ENCODE measurements around the gene PLCD1. TPM values are rescaled to one million over a fixed set of nuclear protein-coding genes. Genes with fewer than 3 reads are reported as not detected.

Gene PLCD1
- total and polyA plus RNA-seq, 2 of the 8 experiments (the other 6 are each of a cell fraction or from before 2014, with no cell fraction given) = 15.3 to 19.2 TPM

DNA sequence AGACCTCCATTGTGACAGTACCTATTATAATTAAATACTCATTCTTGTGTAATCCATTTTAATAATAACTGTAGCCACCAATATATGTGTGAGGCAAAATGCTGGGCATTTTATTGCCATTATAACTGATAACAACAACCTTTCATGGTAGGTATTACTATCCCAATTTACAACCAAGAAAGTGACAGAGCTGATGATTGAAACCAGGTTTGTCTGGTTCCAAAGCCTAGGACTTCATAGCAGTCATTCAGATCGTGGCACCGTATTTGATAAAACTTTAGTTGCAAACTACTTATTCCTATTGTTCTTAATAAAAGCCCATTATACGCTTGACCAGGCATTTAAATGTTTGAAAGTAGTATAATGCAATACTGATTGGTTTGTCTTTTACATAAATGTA lies 65.3 kb downstream of the PLCD1 start:
- H3K9ac ChIP-seq (replicated peaks in 1 of 4; ENCODE audit: extremely low read depth in 1 of 4, low read depth in 3 of 4, low read length in 3 of 4) = no peak overlapping the region
- peaks cover 0 to 2% of the 10 kb centered on the region in 2 experiments for H4K20me1 ChIP-seq (replicated peaks in 1 of 2; ENCODE audit: control insufficient read depth in 1 of 2, insufficient read depth in 2 of 2, low read length in 2 of 2)
- POLR2A ChIA-PET (ENCODE audit: partially characterized antibody) = interaction anchor here (0.6 to 1.4 kb wide), 3 partner anchors 8 to 384 kb away, joined by 3 read pairs; no protein-coding TSS in a partner anchor
- no peak overlapping the region for H2BK20ac ChIP-seq (ENCODE audit: low read length)
- no peak overlapping the region for H4K5ac ChIP-seq (ENCODE audit: insufficient read length, low read depth, low read length)
- H3K79me1 ChIP-seq (ENCODE audit: low read depth, low read length) = no peaks in the 10 kb centered on the region
- H2AFZ ChIP-seq (ENCODE audit: low read length) = no peak overlapping the region
- H4K91ac ChIP-seq (replicated peaks; ENCODE audit: insufficient read length, low read length) = no peak overlapping the region
- H2AK5ac ChIP-seq (ENCODE audit: low read depth, low read length) = no peak overlapping the region
- H3K23me2 ChIP-seq (ENCODE audit: low read depth, low read length) = no peaks in the 10 kb centered on the region
- CTCF ChIA-PET (ENCODE audit: partially characterized antibody) = interaction anchor here (0.6 to 7.2 kb wide), 7 partner anchors 11 to 242 kb away, joined by 3 to 60 read pairs (median 3); no protein-coding TSS in a partner anchor
- no peak overlapping the region for H2BK5ac ChIP-seq (ENCODE audit: low read depth, low read length)
- no peak overlapping the region for H2BK12ac ChIP-seq (ENCODE audit: low read depth, low read length)
- H3K4me1 ChIP-seq (replicated peaks in 1 of 4; ENCODE audit: control insufficient read depth in 3 of 4, insufficient read depth in 4 of 4, low read length in 3 of 4) = peaks cover 0 to 14% (median 11%) of the 10 kb centered on the region in 4 experiments; a peak in 2 of 7 replicates
- H3K4ac ChIP-seq (replicated peaks; ENCODE audit: insufficient read length, low read depth, low read length) = no peak overlapping the region
- H2BK15ac ChIP-seq (ENCODE audit: low read length) = no peak overlapping the region
- H3K27ac ChIP-seq (ENCODE audit: low read depth, low read length) = no peak overlapping the region
- no peak overlapping the region for H4K8ac ChIP-seq (ENCODE audit: extremely low read depth, insufficient read depth, low read length)
- H3K4me3 ChIP-seq (ENCODE audit: extremely low read depth in 1 of 4, insufficient read depth in 2 of 4, low read depth in 3 of 4, low read length in 4 of 4) = no peak overlapping the region
- DNase-seq (ENCODE audit: low read depth in 1 of 2, low spot score in 2 of 2) (no peak), FAIRE-seq (no peak)
- H3K4me2 ChIP-seq (ENCODE audit: insufficient read depth in 1 of 2, low read depth in 2 of 2, low read length in 2 of 2) = no peak overlapping the region
- no peak overlapping the region for H3K23ac ChIP-seq (ENCODE audit: insufficient read length)
- H3K36me3 ChIP-seq (ENCODE audit: control insufficient read depth in 2 of 4, insufficient read depth in 4 of 4, low read length in 3 of 4) = no peaks in the 10 kb centered on the region; a peak in 1 of 8 replicates
- no peaks in the 10 kb centered on the region for H3K9me3 ChIP-seq (ENCODE audit: insufficient read depth in 2 of 2, low read depth in 1 of 2, low read length in 1 of 2)
- no peak overlapping the region for H3K56ac ChIP-seq (replicated peaks; ENCODE audit: insufficient read length, low read depth, low read length)
- 91% methylated on average over 3 of the region's 3 CpGs; no CpG with 5 or more reads in 1 of the 2 experiments for WGBS, 2 experiments (ENCODE audit: extremely low coverage in 1 of 2, insufficient coverage in 1 of 2, insufficient read length in 1 of 2, insufficient replicate concordance in 2 of 2, low coverage in 1 of 2, low lambda C conversion rate in 2 of 2, missing lambda C conversion rate in 1 of 2)
- no peak overlapping the region for H3K14ac ChIP-seq (ENCODE audit: insufficient read length)
- H3K27me3 ChIP-seq (replicated peaks in 1 of 4; ENCODE audit: control insufficient read depth in 3 of 4, extremely low read depth in 1 of 4, insufficient read depth in 3 of 4, low read length in 3 of 4) = no peaks in the 10 kb centered on the region
- no peak overlapping the region for H2BK120ac ChIP-seq (replicated peaks; ENCODE audit: low read depth, low read length)
- H3K79me2 ChIP-seq (ENCODE audit: control insufficient read depth in 1 of 2, insufficient read depth in 2 of 2, low read length in 2 of 2) = no peaks in the 10 kb centered on the region
- H3K18ac ChIP-seq (ENCODE audit: extremely low read depth, low read length) = no peak overlapping the region
- TF ChIP-seq HDAC2 (IDR thresholded peaks at IDR 0.05; ENCODE audit: borderline replicate concordance in 1 of 2, low read depth in 2 of 2, low read length in 2 of 2) (no peak), RBBP5 (IDR thresholded peaks at IDR 0.05; ENCODE audit: borderline replicate concordance, low read depth, low read length) (no peak), SIN3A (conservative IDR thresholded peaks at IDR 0.05 in 1 of 2, IDR thresholded peaks at IDR 0.05 in 1 of 2; ENCODE audit: low read depth in 1 of 2, low read length in 2 of 2) (no peak), TAF7 (optimal IDR thresholded peaks at IDR 0.05; ENCODE audit: borderline replicate concordance, low read depth, low read length) (no peak), ASH2L (IDR thresholded peaks at IDR 0.05; ENCODE audit: low read length) (no peak), SIRT6 (IDR thresholded peaks at IDR 0.05; ENCODE audit: low read length) (no peak), TBP (IDR thresholded peaks at IDR 0.05; ENCODE audit: low read depth, low read length) (no peak), KDM4A (IDR thresholded peaks at IDR 0.05; ENCODE audit: low read depth, low read length, severe bottlenecking) (no peak), CEBPB (IDR thresholded peaks at IDR 0.05; ENCODE audit: low read depth, low read length) (no peak)
- TF ChIP-seq, protein P1, sequence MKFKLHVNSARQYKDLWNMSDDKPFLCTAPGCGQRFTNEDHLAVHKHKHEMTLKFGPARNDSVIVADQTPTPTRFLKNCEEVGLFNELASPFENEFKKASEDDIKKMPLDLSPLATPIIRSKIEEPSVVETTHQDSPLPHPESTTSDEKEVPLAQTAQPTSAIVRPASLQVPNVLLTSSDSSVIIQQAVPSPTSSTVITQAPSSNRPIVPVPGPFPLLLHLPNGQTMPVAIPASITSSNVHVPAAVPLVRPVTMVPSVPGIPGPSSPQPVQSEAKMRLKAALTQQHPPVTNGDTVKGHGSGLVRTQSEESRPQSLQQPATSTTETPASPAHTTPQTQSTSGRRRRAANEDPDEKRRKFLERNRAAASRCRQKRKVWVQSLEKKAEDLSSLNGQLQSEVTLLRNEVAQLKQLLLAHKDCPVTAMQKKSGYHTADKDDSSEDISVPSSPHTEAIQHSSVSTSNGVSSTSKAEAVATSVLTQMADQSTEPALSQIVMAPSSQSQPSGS (IDR thresholded peaks at IDR 0.05; ENCODE audit: low read length) = no peak
- TF ChIP-seq, protein P2, sequence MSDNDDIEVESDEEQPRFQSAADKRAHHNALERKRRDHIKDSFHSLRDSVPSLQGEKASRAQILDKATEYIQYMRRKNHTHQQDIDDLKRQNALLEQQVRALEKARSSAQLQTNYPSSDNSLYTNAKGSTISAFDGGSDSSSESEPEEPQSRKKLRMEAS (IDR thresholded peaks at IDR 0.05) = no peak
